ENCODE data around the gene IRF2BPL.

- TF ChIP-seq REST (IDR thresholded peaks at IDR 0.05; ENCODE audit: insufficient read depth in 1 of 2, low read depth in 2 of 2, low read length in 1 of 2) (no peak), CTCF (IDR thresholded peaks at IDR 0.05) (no peak), POLR2AphosphoS5 (IDR thresholded peaks at IDR 0.05; ENCODE audit: low read depth, low read length) (no peak), TCF7L2 (IDR thresholded peaks at IDR 0.05; ENCODE audit: low read depth, low read length) (no peak), SIN3A (IDR thresholded peaks at IDR 0.05; ENCODE audit: borderline replicate concordance, insufficient read depth, low read depth, low read length) (no peak)
These were observed 35.2 kb upstream of the IRF2BPL start for GRCh38 chr14:77063571-77064171.

All from Panc1 (cell line).